ENCODE measurements around the gene RPP14.
A peak's percentile ranks its signal among the peaks of the same experiment; 100 is the strongest.
"Not testable (repeated sequence)": the region's sequence is repeated elsewhere in the genome, so short reads cannot be mapped to it uniquely, and the experiment has no call there.

Gene RPP14

GRCh38 chr3:58305882-58306711 is at the start of gene RPP14, which contains the start of gene HTD2:
Gene RPP14, plus strand, starts transcription at chr3:58306245. Its CDS starts 4,085 bp downstream, at chr3:58310330.
Gene HTD2, plus strand, starts transcription at chr3:58306520. Its CDS starts 11,094 bp downstream, at chr3:58317614.
- DNase-seq (ENCODE audit: low spot score), result peak; percentile 98

GRCh38 chr3:58256511-58256910 is 49.5 kb upstream of the RPP14 start:
- DNase-seq (ENCODE audit: low spot score), result no peak

- DNase-seq (ENCODE audit: low spot score), result no peak
Measured at GRCh38 chr3:58258392-58259055, 47.5 kb upstream of the RPP14 start.

- DNase-seq (ENCODE audit: low spot score), result peak; percentile 58
Measured at GRCh38 chr3:58260261-58260731, 45.7 kb upstream of the RPP14 start.

GRCh38 chr3:58260733-58261132 is 45.3 kb upstream of the RPP14 start:
- DNase-seq (ENCODE audit: low spot score), result peak; percentile 19

- no peak for DNase-seq (ENCODE audit: low spot score)
Measured at GRCh38 chr3:58261954-58262666, 43.9 kb upstream of the RPP14 start.

GRCh38 chr3:58266577-58266976 is 39.5 kb upstream of the RPP14 start:
- DNase-seq (ENCODE audit: low spot score), result peak; percentile 12

- DNase-seq (ENCODE audit: low spot score), result not testable (repeated sequence)
Measured at GRCh38 chr3:58267543-58267942, 38.5 kb upstream of the RPP14 start.

- DNase-seq (ENCODE audit: low spot score), result no peak
Measured at GRCh38 chr3:58269356-58269755, 36.7 kb upstream of the RPP14 start.

- no peak for DNase-seq (ENCODE audit: low spot score)
Measured at GRCh38 chr3:58270485-58270884, 35.6 kb upstream of the RPP14 start.

GRCh38 chr3:58271901-58272501 is 34.0 kb upstream of the RPP14 start:
- DNase-seq (ENCODE audit: low spot score), result peak; percentile 92

GRCh38 chr3:58272891-58273290 is 33.2 kb upstream of the RPP14 start:
- DNase-seq (ENCODE audit: low spot score), result peak; percentile 16

- DNase-seq (ENCODE audit: low spot score), result not testable (repeated sequence)
Measured at GRCh38 chr3:58273362-58273761, 32.7 kb upstream of the RPP14 start.

GRCh38 chr3:58274027-58274614 is 31.9 kb upstream of the RPP14 start:
- DNase-seq (ENCODE audit: low spot score), result peak; percentile 59

GRCh38 chr3:58281069-58281468 is 25.0 kb upstream of the RPP14 start:
- DNase-seq (ENCODE audit: low spot score), result no peak

- no peak for DNase-seq (ENCODE audit: low spot score)
Measured at GRCh38 chr3:58285334-58285733, 20.7 kb upstream of the RPP14 start.

GRCh38 chr3:58287354-58287753 is 18.7 kb upstream of the RPP14 start:
- DNase-seq (ENCODE audit: low spot score), result no peak

GRCh38 chr3:58288011-58288728 is 17.9 kb upstream of the RPP14 start:
- DNase-seq (ENCODE audit: low spot score), result no peak

- DNase-seq (ENCODE audit: low spot score), result not testable (repeated sequence)
Measured at GRCh38 chr3:58288964-58289613, 17.0 kb upstream of the RPP14 start.

GRCh38 chr3:58290446-58290845 is 15.6 kb upstream of the RPP14 start:
- DNase-seq (ENCODE audit: low spot score), result not testable (repeated sequence)
